Activated T-cell treated with anti-CD3 and anti-CD28 coated beads, Interleukin-2, amount 50 U/mL, for 4 hours (primary cell): ENCODE measurements around the gene PTPRU. TPM values are rescaled to one million over a fixed set of nuclear protein-coding genes. Genes with fewer than 3 reads are reported as not detected.

Experiments
- ATAC-seq, 2 donors: fragments of 200-7000 bp; cut with Tn5 transposase; one replicate each; pipeline ENCODE4 v1.10.0; 2021
- DNase-seq: peaks from one replicate; pipeline ENCODE4 v3.0.0-alpha.2; 2020
- H3K27me3 Mint-ChIP-seq: one replicate; pipeline ENCODE4 v1.8.0; 2021; ENCODE audit warnings: low read depth, mixed read lengths
- H3K36me3 Mint-ChIP-seq: one replicate; pipeline ENCODE4 v1.8.0; 2022; ENCODE audit warnings: mixed read lengths; ENCODE audit not compliant: insufficient read depth
- H3K4me1 Mint-ChIP-seq: one replicate; pipeline ENCODE4 v1.8.0; 2021; ENCODE audit warnings: low read depth, mixed read lengths
- H3K4me3 Mint-ChIP-seq: one replicate; pipeline ENCODE4 v1.8.0; 2021; ENCODE audit warnings: mild to moderate bottlenecking, moderate library complexity, mixed read lengths
- H3K9me3 Mint-ChIP-seq: one replicate; pipeline ENCODE4 v1.8.0; 2021; ENCODE audit warnings: mixed read lengths
- total RNA-seq, 3 donors: library from RNA; stranded (reverse); gene quantifications; one replicate each; pipeline ENCODE4 v1.2.1, GENCODE V29; 2021

PTPRU gene
- total RNA-seq, 3 donors from 2014 or later, result 0.19 to 0.78 (median 0.32) TPM

GRCh38 chr1:29338908-29339575 lies 102.7 kb downstream of the PTPRU start:
- no peaks in the 10 kb centered on the region for H3K9me3 Mint-ChIP-seq
- DNase-seq (no peak), ATAC-seq (no peak)
- H3K4me3 Mint-ChIP-seq, result no peak overlapping the region
- H3K36me3 Mint-ChIP-seq, result no peaks in the 10 kb centered on the region
- H3K27me3 Mint-ChIP-seq, result peaks cover 28% of the 10 kb centered on the region
- H3K4me1 Mint-ChIP-seq, result no peaks in the 10 kb centered on the region

GRCh38 chr1:29341936-29342335 lies 105.6 kb downstream of the PTPRU start:
- H3K4me3 Mint-ChIP-seq, result no peak overlapping the region
- DNase-seq (no peak), ATAC-seq (no peak)
- H3K36me3 Mint-ChIP-seq, result no peaks in the 10 kb centered on the region
- peaks cover 34% of the 10 kb centered on the region for H3K27me3 Mint-ChIP-seq
- no peaks in the 10 kb centered on the region for H3K4me1 Mint-ChIP-seq
- no peaks in the 10 kb centered on the region for H3K9me3 Mint-ChIP-seq

GRCh38 chr1:29342351-29342750 lies 106.0 kb downstream of the PTPRU start:
- ATAC-seq (no peak), DNase-seq (no peak)
- Mint-ChIP-seq H3K9me3 (no peaks in the 10 kb centered on the region), H3K4me1 (no peaks in the 10 kb centered on the region), H3K27me3 (peaks cover 34% of the 10 kb centered on the region), H3K36me3 (no peaks in the 10 kb centered on the region), H3K4me3 (no peak overlapping the region)

GRCh38 chr1:29342983-29343382 lies 106.7 kb downstream of the PTPRU start:
- H3K4me1 Mint-ChIP-seq, result no peaks in the 10 kb centered on the region
- DNase-seq, result no peak
- H3K27me3 Mint-ChIP-seq, result peaks cover 30% of the 10 kb centered on the region
- no peaks in the 10 kb centered on the region for H3K9me3 Mint-ChIP-seq
- no peaks in the 10 kb centered on the region for H3K36me3 Mint-ChIP-seq
- no peak for ATAC-seq
- H3K4me3 Mint-ChIP-seq, result no peak overlapping the region

- ATAC-seq (no peak), DNase-seq (no peak)
- Mint-ChIP-seq H3K36me3 (no peaks in the 10 kb centered on the region), H3K4me3 (no peak overlapping the region), H3K9me3 (no peaks in the 10 kb centered on the region), H3K27me3 (peaks cover 32% of the 10 kb centered on the region), H3K4me1 (no peaks in the 10 kb centered on the region)
Observed at GRCh38 chr1:29343476-29343875, 107.2 kb downstream of the PTPRU start.

- Mint-ChIP-seq H3K4me1 (no peaks in the 10 kb centered on the region), H3K4me3 (no peak overlapping the region), H3K27me3 (peaks cover 33% of the 10 kb centered on the region), H3K36me3 (no peaks in the 10 kb centered on the region), H3K9me3 (no peaks in the 10 kb centered on the region)
- ATAC-seq, result no peak
- DNase-seq, result no peak
Observed at GRCh38 chr1:29343908-29344307, 107.6 kb downstream of the PTPRU start.

GRCh38 chr1:29344336-29344735 lies 108.0 kb downstream of the PTPRU start:
- H3K9me3 Mint-ChIP-seq, result no peaks in the 10 kb centered on the region
- ATAC-seq (no peak), DNase-seq (no peak)
- H3K4me3 Mint-ChIP-seq, result no peak overlapping the region
- no peaks in the 10 kb centered on the region for H3K36me3 Mint-ChIP-seq
- peaks cover 30% of the 10 kb centered on the region for H3K27me3 Mint-ChIP-seq
- no peaks in the 10 kb centered on the region for H3K4me1 Mint-ChIP-seq

GRCh38 chr1:29346576-29346975 lies 110.3 kb downstream of the PTPRU start:
- Mint-ChIP-seq H3K4me3 (no peak overlapping the region), H3K36me3 (no peaks in the 10 kb centered on the region), H3K9me3 (no peaks in the 10 kb centered on the region), H3K27me3 (peaks cover 41% of the 10 kb centered on the region), H3K4me1 (no peaks in the 10 kb centered on the region)
- no peak for DNase-seq
- ATAC-seq, result no peak

GRCh38 chr1:29349871-29350491 lies 113.7 kb downstream of the PTPRU start:
- H3K36me3 Mint-ChIP-seq, result no peaks in the 10 kb centered on the region
- no peaks in the 10 kb centered on the region for H3K9me3 Mint-ChIP-seq
- H3K27me3 Mint-ChIP-seq, result peaks cover 33% of the 10 kb centered on the region
- H3K4me1 Mint-ChIP-seq, result no peaks in the 10 kb centered on the region
- no peak for ATAC-seq
- H3K4me3 Mint-ChIP-seq, result no peak overlapping the region
- DNase-seq, result no peak

GRCh38 chr1:29352719-29353420 lies 116.5 kb downstream of the PTPRU start:
- no peaks in the 10 kb centered on the region for H3K9me3 Mint-ChIP-seq
- no peak for ATAC-seq

GRCh38 chr1:29354511-29355098 lies 118.3 kb downstream of the PTPRU start:
- H3K4me3 Mint-ChIP-seq, result no peak overlapping the region
- H3K36me3 Mint-ChIP-seq, result no peaks in the 10 kb centered on the region
- H3K4me1 Mint-ChIP-seq, result no peaks in the 10 kb centered on the region
- ATAC-seq (no peak), DNase-seq (no peak)
- no peaks in the 10 kb centered on the region for H3K9me3 Mint-ChIP-seq
- peaks cover 27% of the 10 kb centered on the region for H3K27me3 Mint-ChIP-seq

More at GRCh38 chr1:29352719-29353420, 116.5 kb downstream of the PTPRU start:
- Mint-ChIP-seq H3K4me3 (no peak overlapping the region), H3K36me3 (no peaks in the 10 kb centered on the region), H3K27me3 (peaks cover 31% of the 10 kb centered on the region), H3K4me1 (no peaks in the 10 kb centered on the region)
- DNase-seq, result no peak

GRCh38 chr1:29355375-29355774 lies 119.1 kb downstream of the PTPRU start:
- no peak for DNase-seq

GRCh38 chr1:29356663-29357062 lies 120.3 kb downstream of the PTPRU start:
- H3K4me1 Mint-ChIP-seq, result no peaks in the 10 kb centered on the region
- H3K27me3 Mint-ChIP-seq, result peaks cover 22% of the 10 kb centered on the region
- DNase-seq (no peak), ATAC-seq (no peak)
- no peaks in the 10 kb centered on the region for H3K36me3 Mint-ChIP-seq
- H3K4me3 Mint-ChIP-seq, result no peak overlapping the region
- no peaks in the 10 kb centered on the region for H3K9me3 Mint-ChIP-seq

More at GRCh38 chr1:29355375-29355774, 119.1 kb downstream of the PTPRU start:
- Mint-ChIP-seq H3K4me1 (no peaks in the 10 kb centered on the region), H3K27me3 (peaks cover 27% of the 10 kb centered on the region), H3K9me3 (no peaks in the 10 kb centered on the region), H3K4me3 (no peak overlapping the region), H3K36me3 (no peaks in the 10 kb centered on the region)
- ATAC-seq, result no peak

- Mint-ChIP-seq H3K4me1 (no peaks in the 10 kb centered on the region), H3K36me3 (no peaks in the 10 kb centered on the region), H3K27me3 (peaks cover 20% of the 10 kb centered on the region), H3K4me3 (no peak overlapping the region), H3K9me3 (no peaks in the 10 kb centered on the region)
- ATAC-seq, result no peak
- DNase-seq, result no peak
Observed at GRCh38 chr1:29357452-29357851, 121.1 kb downstream of the PTPRU start.
